ENCODE results near the gene RNF144B. TPM values are rescaled to one million over a fixed set of nuclear protein-coding genes. Genes with fewer than 3 reads are reported as not detected.

The RNF144B gene
- total and polyA plus RNA-seq, 2 of the 8 experiments (the other 6 are each of a cell fraction or from before 2014, with no cell fraction given): 1.8 to 11.2 TPM

GRCh38 chr6:18362058-18362561 lies 25.0 kb upstream of the RNF144B start (continued):
- TF ChIP-seq RNF2 (IDR thresholded peaks at IDR 0.05; ENCODE audit: borderline replicate concordance, low read depth, low read length, missing control alignments, poor library complexity, severe bottlenecking) (no peak), POLR2AphosphoS5 (IDR thresholded peaks at IDR 0.05; ENCODE audit: low read depth, low read length) (no peak), TAF7 (optimal IDR thresholded peaks at IDR 0.05; ENCODE audit: borderline replicate concordance, low read depth, low read length) (no peak)

All from H1 (cell line).